Activated T-cell treated with anti-CD3 and anti-CD28 coated beads for 48 hours (primary cell): ENCODE data around the gene THSD7A.

ENCODE experiments used
- DNase-seq: peaks from one replicate; pipeline ENCODE4 v3.0.0-alpha.2; 2020; ENCODE audit warnings: low read depth

Gene THSD7A

GRCh38 chr7:11702938-11703337, 129.1 kb downstream of the THSD7A start:
- no peak for DNase-seq

GRCh38 chr7:11701829-11702560, 130.0 kb downstream of the THSD7A start:
- no peak for DNase-seq

- no peak for DNase-seq
Observed at GRCh38 chr7:11699666-11700065, 132.3 kb downstream of the THSD7A start.

- DNase-seq, result no peak
Observed at GRCh38 chr7:11698384-11698871, 133.6 kb downstream of the THSD7A start.

- no peak for DNase-seq
Observed at GRCh38 chr7:11690395-11690794, 141.6 kb downstream of the THSD7A start.

- DNase-seq, result no peak
Observed at GRCh38 chr7:11689096-11689495, 142.9 kb downstream of the THSD7A start.

- no peak for DNase-seq
Observed at GRCh38 chr7:11681461-11681860, 150.5 kb downstream of the THSD7A start.

- DNase-seq, result no peak
Observed at GRCh38 chr7:11675163-11675562, 156.8 kb downstream of the THSD7A start.

GRCh38 chr7:11668727-11669126, 163.3 kb downstream of the THSD7A start:
- DNase-seq, result no peak

- DNase-seq, result no peak
Observed at GRCh38 chr7:11667810-11668185, 164.2 kb downstream of the THSD7A start.

GRCh38 chr7:11667071-11667809, 164.8 kb downstream of the THSD7A start:
- DNase-seq, result no peak

GRCh38 chr7:11665357-11665756, 166.6 kb downstream of the THSD7A start:
- DNase-seq, result no peak

- no peak for DNase-seq
Observed at GRCh38 chr7:11655642-11656041, 176.4 kb downstream of the THSD7A start.

GRCh38 chr7:11655163-11655562, 176.8 kb downstream of the THSD7A start:
- DNase-seq, result no peak

GRCh38 chr7:11650500-11650899, 181.5 kb downstream of the THSD7A start:
- no peak for DNase-seq

GRCh38 chr7:11650030-11650429, 182.0 kb downstream of the THSD7A start:
- DNase-seq, result no peak

GRCh38 chr7:11648980-11649379, 183.0 kb downstream of the THSD7A start:
- no peak for DNase-seq

GRCh38 chr7:11648101-11648500, 183.9 kb downstream of the THSD7A start:
- DNase-seq, result no peak

GRCh38 chr7:11642841-11643240, 189.2 kb downstream of the THSD7A start:
- DNase-seq, result no peak

GRCh38 chr7:11642276-11642675, 189.7 kb downstream of the THSD7A start:
- DNase-seq, result no peak

- DNase-seq, result no peak
Observed at GRCh38 chr7:11638011-11638774, 193.8 kb downstream of the THSD7A start.

GRCh38 chr7:11636274-11636673, 195.7 kb downstream of the THSD7A start:
- DNase-seq, result no peak

- DNase-seq, result no peak
Observed at GRCh38 chr7:11633310-11633709, 198.7 kb downstream of the THSD7A start.
